Fibroblast of the aortic adventitia (primary cell): ENCODE data around the gene TINAGL1. TPM values are rescaled to one million over a fixed set of nuclear protein-coding genes. Genes with fewer than 3 reads are reported as not detected.

ENCODE experiments used
- DNase-seq: peaks from one replicate; pipeline ENCODE4 v3.0.0-alpha.2; 2010; ENCODE audit warnings: low read depth
- H3K4me3 ChIP-seq: 2 replicates; pipeline ENCODE4 v1.5.1; 2011; ENCODE audit warnings: low read depth, mild to moderate bottlenecking, control low read depth, low read length, moderate library complexity
- total RNA-seq: library from RNA; depleted of rRNA; stranded (reverse); fragments of >200 nt; gene quantifications from 2 replicates; pipeline ENCODE4 v1.2.3, GENCODE V29; 2012; ENCODE audit warnings: low replicate concordance
- TF ChIP-seq, protein P1 (sequence below): IDR thresholded peaks from 2 replicates; pipeline ENCODE4 v1.5.1; 2011; ENCODE audit warnings: mild to moderate bottlenecking, low read length, control low read depth, inconsistent platforms; ENCODE audit not compliant: insufficient read depth

TINAGL1 gene
- total RNA-seq, 1 donor, result 1.2 TPM

DNA sequence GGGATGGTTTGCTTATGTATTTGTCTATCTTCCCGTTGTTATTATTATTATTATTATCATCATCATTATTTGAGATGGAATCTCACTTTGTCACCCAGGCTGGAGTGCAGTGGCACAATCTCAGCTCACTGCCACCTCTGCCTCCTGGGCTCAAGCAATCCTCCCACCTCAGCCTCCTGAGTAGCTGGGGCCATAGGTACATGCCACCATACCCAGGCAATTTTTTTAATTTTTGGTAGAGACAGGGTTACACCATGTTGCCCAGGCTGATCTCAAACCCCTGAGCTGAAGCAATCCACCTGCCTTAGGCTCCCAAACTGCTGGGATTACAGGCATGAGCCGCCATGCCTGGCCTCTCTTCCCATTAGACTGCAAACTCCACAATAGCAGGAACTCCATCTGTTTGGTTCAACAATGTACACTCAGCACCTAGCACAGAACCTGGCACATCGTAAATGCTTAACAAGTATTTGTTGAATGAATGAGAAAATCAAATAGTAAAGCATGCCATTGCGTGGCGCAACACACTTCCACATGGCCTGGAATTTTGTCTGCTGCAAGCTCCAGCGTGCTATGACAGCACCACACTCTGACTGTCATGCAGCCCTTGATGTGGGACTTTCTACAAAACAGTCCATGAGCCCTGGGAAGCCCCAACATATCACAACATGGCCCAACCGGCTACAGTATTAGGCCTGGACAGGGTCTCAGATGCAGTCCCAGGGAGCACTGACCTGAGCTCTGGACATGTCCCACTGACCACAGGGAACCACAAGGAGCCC lies 3.8 kb upstream of the TINAGL1 start:
- TF ChIP-seq, protein P1, sequence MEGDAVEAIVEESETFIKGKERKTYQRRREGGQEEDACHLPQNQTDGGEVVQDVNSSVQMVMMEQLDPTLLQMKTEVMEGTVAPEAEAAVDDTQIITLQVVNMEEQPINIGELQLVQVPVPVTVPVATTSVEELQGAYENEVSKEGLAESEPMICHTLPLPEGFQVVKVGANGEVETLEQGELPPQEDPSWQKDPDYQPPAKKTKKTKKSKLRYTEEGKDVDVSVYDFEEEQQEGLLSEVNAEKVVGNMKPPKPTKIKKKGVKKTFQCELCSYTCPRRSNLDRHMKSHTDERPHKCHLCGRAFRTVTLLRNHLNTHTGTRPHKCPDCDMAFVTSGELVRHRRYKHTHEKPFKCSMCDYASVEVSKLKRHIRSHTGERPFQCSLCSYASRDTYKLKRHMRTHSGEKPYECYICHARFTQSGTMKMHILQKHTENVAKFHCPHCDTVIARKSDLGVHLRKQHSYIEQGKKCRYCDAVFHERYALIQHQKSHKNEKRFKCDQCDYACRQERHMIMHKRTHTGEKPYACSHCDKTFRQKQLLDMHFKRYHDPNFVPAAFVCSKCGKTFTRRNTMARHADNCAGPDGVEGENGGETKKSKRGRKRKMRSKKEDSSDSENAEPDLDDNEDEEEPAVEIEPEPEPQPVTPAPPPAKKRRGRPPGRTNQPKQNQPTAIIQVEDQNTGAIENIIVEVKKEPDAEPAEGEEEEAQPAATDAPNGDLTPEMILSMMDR, result no peak
- H3K4me3 ChIP-seq, result no peak overlapping the region
- peak; percentile 35 for DNase-seq

- no peak overlapping the region for H3K4me3 ChIP-seq
- TF ChIP-seq, protein P1, result no peak
- DNase-seq, result no peak
Observed at GRCh38 chr1:31573261-31573660, 3.1 kb upstream of the TINAGL1 start.

- no peak for DNase-seq
- TF ChIP-seq, protein P1, result no peak
- H3K4me3 ChIP-seq, result no peak overlapping the region
Observed at GRCh38 chr1:31574749-31575368, 1.5 kb upstream of the TINAGL1 start.

DNA sequence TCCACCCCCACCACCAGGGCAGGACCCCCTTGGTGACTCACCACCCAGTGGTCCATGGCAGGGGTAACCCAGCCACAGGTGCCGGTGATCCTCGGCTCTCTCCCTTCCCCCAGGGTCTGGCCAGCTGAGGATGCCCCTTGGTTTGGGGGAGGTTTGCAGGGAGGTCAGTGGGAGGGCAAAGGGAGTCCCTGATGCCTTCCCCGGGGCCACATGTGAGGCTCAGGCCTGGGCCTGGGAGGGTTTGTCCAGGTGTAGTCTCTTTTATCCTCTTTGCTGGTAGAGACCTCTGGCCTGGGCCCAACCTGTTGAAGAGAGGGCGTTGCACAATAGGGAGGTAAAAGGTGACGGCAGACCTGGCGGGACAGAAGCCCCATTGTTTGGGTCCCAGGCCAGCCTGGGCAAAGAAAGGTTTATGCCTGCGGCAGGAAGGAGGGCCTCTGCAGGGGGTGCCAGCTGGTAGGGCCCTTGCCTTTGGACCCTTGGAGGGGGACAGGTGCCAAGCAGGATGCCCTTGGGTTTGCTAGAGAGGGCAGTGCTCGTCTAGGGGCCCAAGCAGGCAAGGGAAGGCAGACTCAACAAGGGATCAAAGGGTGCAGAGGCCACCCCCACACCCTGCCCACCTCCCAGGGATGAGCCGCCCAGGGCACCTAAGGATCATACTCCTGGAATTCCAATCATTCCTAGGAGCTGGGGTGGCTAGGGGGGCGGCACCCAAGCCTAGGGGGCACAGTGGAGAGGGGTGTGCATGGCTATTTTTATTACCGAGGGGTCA lies 760 bp upstream of the TINAGL1 start:
- TF ChIP-seq, protein P1, result no peak
- no peak for DNase-seq
- H3K4me3 ChIP-seq, result no peak overlapping the region

- peak overlapping the region; percentile 33 for H3K4me3 ChIP-seq
- TF ChIP-seq, protein P1, result no peak
- DNase-seq, result no peak
Observed at GRCh38 chr1:31576743-31577455, 584 bp downstream of the TINAGL1 start.

GRCh38 chr1:31577515-31578192 lies 1.3 kb downstream of the TINAGL1 start:
- no peak overlapping the region for H3K4me3 ChIP-seq
- DNase-seq, result peak; percentile 82
- TF ChIP-seq, protein P1, result no peak
